ENCODE data around the gene ASB6. TPM values are rescaled to one million over a fixed set of nuclear protein-coding genes. Genes with fewer than 3 reads are reported as not detected.

ASB6 gene, protein sequence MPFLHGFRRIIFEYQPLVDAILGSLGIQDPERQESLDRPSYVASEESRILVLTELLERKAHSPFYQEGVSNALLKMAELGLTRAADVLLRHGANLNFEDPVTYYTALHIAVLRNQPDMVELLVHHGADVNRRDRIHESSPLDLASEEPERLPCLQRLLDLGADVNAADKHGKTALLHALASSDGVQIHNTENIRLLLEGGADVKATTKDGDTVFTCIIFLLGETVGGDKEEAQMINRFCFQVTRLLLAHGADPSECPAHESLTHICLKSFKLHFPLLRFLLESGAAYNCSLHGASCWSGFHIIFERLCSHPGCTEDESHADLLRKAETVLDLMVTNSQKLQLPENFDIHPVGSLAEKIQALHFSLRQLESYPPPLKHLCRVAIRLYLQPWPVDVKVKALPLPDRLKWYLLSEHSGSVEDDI
- total RNA-seq (10 to 100 TPM; 28.3 to 35.2 (median 30.8) TPM), total RNA-seq (40.8 to 66.0 (median 51.8) reads per million in 29 experiments)
- total RNA-seq (2013), result 19.9 TPM

GRCh38 chr9:129641750-129642585 is at the start of gene ASB6:
ASB6 (minus strand) TSS chr9:129642151; CDS start chr9:129641999, 152 bp downstream.
- POLR2A ChIA-PET, result no interaction called here
- DNase-seq, result peak; percentile 58 to 92 (median 81)
- CTCF ChIA-PET, result no interaction called here
- H3K4me1 Mint-ChIP-seq, result peaks cover 20 to 34% (median 29%) of the 10 kb centered on the region in 3 donors
- Histone ChIP-seq H3K4me3 (ENCODE audit: control insufficient read depth in 1 of 2, extremely low read depth in 1 of 2, low read length in 1 of 2) (peak within 1 kb of the TSS; percentile 89 to 96), H3K4me1 (ENCODE audit: control insufficient read depth in 1 of 2, extremely low read depth in 1 of 2, insufficient read depth in 2 of 2, low read length in 2 of 2) (peaks cover 8 to 31% of the 10 kb centered on the region in 2 experiments), H3K27me3 (replicated peaks in 1 of 2; ENCODE audit: control insufficient read depth in 2 of 2, extremely low read depth in 1 of 2, insufficient read depth in 2 of 2, low read length in 1 of 2) (peaks cover 0 to 2% of the 10 kb centered on the region in 2 experiments), H3K27ac (ENCODE audit: low read length) (peak within 1 kb of the TSS; percentile 61), H3K36me3 (ENCODE audit: control insufficient read depth in 2 of 2, extremely low read depth in 1 of 2, insufficient read depth in 1 of 2, low read length in 1 of 2) (peaks cover 13 to 24% of the 10 kb centered on the region in 2 donors), H3K9me3 (no peaks in the 10 kb centered on the region)
- H3K27me3 Mint-ChIP-seq, result no peaks in the 10 kb centered on the region
- under 1% methylated on average over 92 of the region's 93 CpGs for WGBS (ENCODE audit: insufficient coverage)
- peak; percentile 84 to 88 (median 87) for ATAC-seq (replicated peaks in 1 of 4)
- peaks cover 14% of the 10 kb centered on the region for H3K36me3 Mint-ChIP-seq
- H3K4me3 Mint-ChIP-seq, result peak within 1 kb of the TSS; percentile 79 to 85 (median 83)
- peak within 1 kb of the TSS; percentile 75 to 81 for H3K27ac Mint-ChIP-seq
- no peaks in the 10 kb centered on the region for H3K9me3 Mint-ChIP-seq

GRCh38 chr9:129688285-129689043 is 46.5 kb upstream of the ASB6 start:
- CTCF ChIA-PET, result no interaction called here
- H3K36me3 ChIP-seq (ENCODE audit: control insufficient read depth in 2 of 2, extremely low read depth in 1 of 2, insufficient read depth in 1 of 2, low read length in 1 of 2), result no peaks in the 10 kb centered on the region
- no peaks in the 10 kb centered on the region for H3K9me3 Mint-ChIP-seq
- peaks cover 0 to 18% of the 10 kb centered on the region in 2 experiments for H3K27me3 ChIP-seq (replicated peaks in 1 of 2; ENCODE audit: control insufficient read depth in 2 of 2, extremely low read depth in 1 of 2, insufficient read depth in 2 of 2, low read length in 1 of 2)
- no peaks in the 10 kb centered on the region for H3K4me1 Mint-ChIP-seq
- POLR2A ChIA-PET, result no interaction called here
- H3K9me3 ChIP-seq, result no peaks in the 10 kb centered on the region
- no peak overlapping the region for H3K27ac ChIP-seq (ENCODE audit: low read length)
- DNase-seq (no peak), ATAC-seq (replicated peaks in 1 of 4) (no peak)
- no peaks in the 10 kb centered on the region for H3K4me1 ChIP-seq (ENCODE audit: control insufficient read depth in 1 of 2, extremely low read depth in 1 of 2, insufficient read depth in 2 of 2, low read length in 2 of 2)
- no peak overlapping the region for H3K27ac Mint-ChIP-seq
- peaks cover 0 to 9% of the 10 kb centered on the region in 2 donors for H3K27me3 Mint-ChIP-seq
- WGBS (ENCODE audit: insufficient coverage), result 90% methylated on average over 5 of the region's 11 CpGs
- H3K4me3 ChIP-seq (ENCODE audit: control insufficient read depth in 1 of 2, extremely low read depth in 1 of 2, low read length in 1 of 2), result no peak overlapping the region
- no peaks in the 10 kb centered on the region for H3K36me3 Mint-ChIP-seq
- H3K4me3 Mint-ChIP-seq, result no peak overlapping the region

DNA sequence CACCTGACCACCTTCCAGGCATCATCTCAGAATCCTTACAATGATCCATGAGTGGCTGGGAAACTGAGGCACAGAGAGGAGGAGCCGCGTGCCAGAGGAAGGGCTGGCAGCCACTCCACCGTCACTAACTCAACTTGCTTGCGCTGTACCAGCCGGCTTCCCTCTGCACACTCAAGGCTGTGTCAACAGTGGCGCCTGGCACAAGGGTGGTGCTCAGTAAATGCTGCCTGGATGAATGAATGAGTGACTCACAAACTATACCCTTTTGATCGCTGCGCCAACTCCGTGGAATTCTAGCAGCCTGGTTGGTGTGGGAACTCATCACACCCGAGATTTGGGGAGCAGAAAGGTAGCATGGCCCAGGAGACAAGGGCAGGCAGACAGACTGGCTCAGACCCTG is 45.4 kb upstream of the ASB6 start:
- H3K27me3 ChIP-seq (replicated peaks in 1 of 2; ENCODE audit: control insufficient read depth in 2 of 2, extremely low read depth in 1 of 2, insufficient read depth in 2 of 2, low read length in 1 of 2), result peaks cover 0 to 22% of the 10 kb centered on the region in 2 experiments
- no peak overlapping the region for H3K27ac ChIP-seq (ENCODE audit: low read length)
- no peaks in the 10 kb centered on the region for H3K9me3 Mint-ChIP-seq
- H3K4me3 ChIP-seq (ENCODE audit: control insufficient read depth in 1 of 2, extremely low read depth in 1 of 2, low read length in 1 of 2), result no peak overlapping the region
- H3K27ac Mint-ChIP-seq, result no peak overlapping the region
- POLR2A ChIA-PET, result no interaction called here
- H3K36me3 Mint-ChIP-seq, result no peaks in the 10 kb centered on the region
- H3K27me3 Mint-ChIP-seq, result peaks cover under 1 to 9% of the 10 kb centered on the region in 2 donors
- no peak overlapping the region for H3K4me3 Mint-ChIP-seq
- DNase-seq, result no peak
- ATAC-seq (replicated peaks in 1 of 4), result no peak
- H3K4me1 Mint-ChIP-seq, result no peaks in the 10 kb centered on the region
- WGBS (ENCODE audit: insufficient coverage), result 74% methylated on average over 5 of the region's 10 CpGs
- H3K4me1 ChIP-seq (ENCODE audit: control insufficient read depth in 1 of 2, extremely low read depth in 1 of 2, insufficient read depth in 2 of 2, low read length in 2 of 2), result no peaks in the 10 kb centered on the region
- CTCF ChIA-PET, result no interaction called here
- H3K36me3 ChIP-seq (ENCODE audit: control insufficient read depth in 2 of 2, extremely low read depth in 1 of 2, insufficient read depth in 1 of 2, low read length in 1 of 2), result no peaks in the 10 kb centered on the region
- no peaks in the 10 kb centered on the region for H3K9me3 ChIP-seq

- no peaks in the 10 kb centered on the region for H3K9me3 Mint-ChIP-seq
- WGBS (ENCODE audit: insufficient coverage), result 60% methylated on average over 2 of the region's 9 CpGs
- DNase-seq, result no peak
- no peak overlapping the region for H3K4me3 ChIP-seq (ENCODE audit: control insufficient read depth in 1 of 2, extremely low read depth in 1 of 2, low read length in 1 of 2)
- CTCF ChIA-PET, result no interaction called here
- ATAC-seq (replicated peaks in 1 of 4), result no peak
- H3K4me1 Mint-ChIP-seq, result no peaks in the 10 kb centered on the region
- H3K27me3 ChIP-seq (replicated peaks in 1 of 2; ENCODE audit: control insufficient read depth in 2 of 2, extremely low read depth in 1 of 2, insufficient read depth in 2 of 2, low read length in 1 of 2), result peaks cover 0 to 28% of the 10 kb centered on the region in 2 experiments
- POLR2A ChIA-PET, result no interaction called here
- no peaks in the 10 kb centered on the region for H3K9me3 ChIP-seq
- H3K4me3 Mint-ChIP-seq, result no peak overlapping the region
- H3K27ac Mint-ChIP-seq, result no peak overlapping the region
- no peaks in the 10 kb centered on the region for H3K36me3 Mint-ChIP-seq
- H3K27me3 Mint-ChIP-seq, result peaks cover 4 to 13% of the 10 kb centered on the region in 2 donors
- no peaks in the 10 kb centered on the region for H3K4me1 ChIP-seq (ENCODE audit: control insufficient read depth in 1 of 2, extremely low read depth in 1 of 2, insufficient read depth in 2 of 2, low read length in 2 of 2)
- no peak overlapping the region for H3K27ac ChIP-seq (ENCODE audit: low read length)
- H3K36me3 ChIP-seq (ENCODE audit: control insufficient read depth in 2 of 2, extremely low read depth in 1 of 2, insufficient read depth in 1 of 2, low read length in 1 of 2), result no peaks in the 10 kb centered on the region
Measured at GRCh38 chr9:129686736-129687135, 44.8 kb upstream of the ASB6 start.

- Histone ChIP-seq H3K4me1 (ENCODE audit: control insufficient read depth in 1 of 2, extremely low read depth in 1 of 2, insufficient read depth in 2 of 2, low read length in 2 of 2) (no peaks in the 10 kb centered on the region), H3K9me3 (no peaks in the 10 kb centered on the region), H3K27me3 (replicated peaks in 1 of 2; ENCODE audit: control insufficient read depth in 2 of 2, extremely low read depth in 1 of 2, insufficient read depth in 2 of 2, low read length in 1 of 2) (peaks cover 0 to 33% of the 10 kb centered on the region in 2 experiments), H3K4me3 (ENCODE audit: control insufficient read depth in 1 of 2, extremely low read depth in 1 of 2, low read length in 1 of 2) (no peak overlapping the region), H3K27ac (ENCODE audit: low read length) (no peak overlapping the region), H3K36me3 (ENCODE audit: control insufficient read depth in 2 of 2, extremely low read depth in 1 of 2, insufficient read depth in 1 of 2, low read length in 1 of 2) (no peaks in the 10 kb centered on the region)
- Mint-ChIP-seq H3K4me1 (no peaks in the 10 kb centered on the region), H3K9me3 (no peaks in the 10 kb centered on the region), H3K36me3 (no peaks in the 10 kb centered on the region), H3K27me3 (peaks cover 4 to 15% of the 10 kb centered on the region in 2 donors), H3K27ac (no peak overlapping the region), H3K4me3 (no peak overlapping the region)
- DNase-seq (no peak), ATAC-seq (replicated peaks in 1 of 4) (no peak)
- POLR2A ChIA-PET, result no interaction called here
- 62% methylated on average over 3 of the region's 3 CpGs for WGBS (ENCODE audit: insufficient coverage)
- CTCF ChIA-PET, result no interaction called here
Measured at GRCh38 chr9:129685933-129686259, 43.9 kb upstream of the ASB6 start.

- H3K4me1 Mint-ChIP-seq, result no peaks in the 10 kb centered on the region
- peaks cover 0 to 39% of the 10 kb centered on the region in 2 experiments for H3K27me3 ChIP-seq (replicated peaks in 1 of 2; ENCODE audit: control insufficient read depth in 2 of 2, extremely low read depth in 1 of 2, insufficient read depth in 2 of 2, low read length in 1 of 2)
- no peak for DNase-seq
- 82% methylated on average over 6 of the region's 15 CpGs for whole genome bisulfite sequencing (ENCODE audit: insufficient coverage)
- no peak for ATAC-seq (replicated peaks in 1 of 4)
- H3K36me3 Mint-ChIP-seq, result no peaks in the 10 kb centered on the region
- no peak overlapping the region for H3K4me3 Mint-ChIP-seq
- ChIA-PET POLR2A (no interaction called here), CTCF (no interaction called here)
- H3K27ac ChIP-seq (ENCODE audit: low read length), result no peak overlapping the region
- no peak overlapping the region for H3K4me3 ChIP-seq (ENCODE audit: control insufficient read depth in 1 of 2, extremely low read depth in 1 of 2, low read length in 1 of 2)
- H3K36me3 ChIP-seq (ENCODE audit: control insufficient read depth in 2 of 2, extremely low read depth in 1 of 2, insufficient read depth in 1 of 2, low read length in 1 of 2), result no peaks in the 10 kb centered on the region
- H3K27ac Mint-ChIP-seq, result no peak overlapping the region
- H3K9me3 ChIP-seq, result no peaks in the 10 kb centered on the region
- H3K27me3 Mint-ChIP-seq, result peaks cover 4 to 19% of the 10 kb centered on the region in 2 donors
- no peaks in the 10 kb centered on the region for H3K4me1 ChIP-seq (ENCODE audit: control insufficient read depth in 1 of 2, extremely low read depth in 1 of 2, insufficient read depth in 2 of 2, low read length in 2 of 2)
- no peaks in the 10 kb centered on the region for H3K9me3 Mint-ChIP-seq
Measured at GRCh38 chr9:129685220-129685932, 43.4 kb upstream of the ASB6 start.

Data from T-cell (primary cell).